ENCODE results near the gene BCO2.
"Not testable (repeated sequence)": the region's sequence is repeated elsewhere in the genome, so short reads cannot be mapped to it uniquely, and the experiment has no call there.

The BCO2 gene

DNA sequence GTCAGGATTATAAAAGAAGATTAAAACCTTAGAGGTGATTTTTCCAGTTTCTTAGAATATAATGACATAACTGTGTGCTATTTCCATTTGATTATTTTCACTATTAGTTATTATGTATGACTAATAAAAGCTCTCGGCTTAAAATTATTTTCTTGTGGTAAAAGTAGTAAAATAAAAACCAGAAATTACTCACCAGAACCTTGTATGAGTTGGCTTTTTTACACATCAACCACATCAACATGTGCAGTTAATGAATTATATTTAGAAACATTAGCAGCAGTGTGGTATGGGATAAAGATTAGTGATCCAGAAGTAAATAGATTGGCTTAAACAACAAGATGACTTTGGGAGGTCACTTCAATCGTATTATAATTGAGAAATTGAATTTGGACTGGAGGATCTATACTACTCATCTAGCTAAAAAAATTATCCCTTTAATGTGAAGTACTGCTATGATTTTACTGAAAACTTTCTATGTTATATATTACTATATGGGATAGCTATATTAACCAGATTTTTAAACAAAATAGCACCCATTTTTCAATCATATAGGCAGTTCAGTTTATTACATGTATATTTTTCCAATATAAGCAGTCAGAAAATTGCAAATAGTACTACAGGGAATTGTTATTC, 2.8 kb upstream of the BCO2 start:
- DNase-seq: no peak

DNA sequence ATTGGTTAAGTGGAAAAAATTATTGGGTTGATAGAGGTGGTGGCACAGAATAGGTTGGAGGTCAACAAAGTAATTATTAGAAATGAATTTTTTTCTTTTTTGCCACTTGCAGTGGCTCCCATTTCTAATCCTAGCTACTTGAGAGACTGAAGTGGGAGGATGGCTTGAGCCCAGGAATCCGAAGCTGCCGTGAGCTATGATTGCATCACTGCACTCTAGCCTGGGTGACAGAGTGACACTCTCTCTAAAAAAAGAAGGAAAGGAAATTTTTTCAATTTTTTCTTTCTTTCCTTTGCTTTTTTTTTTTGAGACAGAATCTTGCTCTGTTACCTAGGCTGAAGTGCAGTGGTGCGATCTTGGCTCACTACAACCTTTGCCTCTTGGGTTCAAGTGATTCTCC, 2.2 kb upstream of the BCO2 start:
- DNase-seq: no peak

DNA sequence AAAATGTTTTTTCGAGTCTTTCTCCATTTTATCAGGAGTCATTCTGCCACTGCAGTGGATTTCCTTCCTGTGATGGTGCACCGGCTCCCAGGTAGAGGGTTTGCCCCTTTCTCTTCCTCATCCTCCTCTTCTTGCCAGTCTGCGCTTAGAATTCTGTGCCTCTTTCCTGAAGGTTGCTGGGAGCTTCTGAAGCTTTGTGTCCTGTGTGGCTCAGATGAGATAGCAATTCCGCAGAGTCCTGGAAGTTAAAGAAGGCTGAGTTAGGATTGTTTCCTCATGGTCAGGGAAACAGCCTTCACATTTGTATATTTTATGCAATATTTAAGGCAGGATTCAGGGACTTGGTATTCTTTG, 264 bp downstream of the BCO2 start:
- no peak for DNase-seq

GRCh38 chr11:112176077-112176476, 765 bp downstream of the BCO2 start:
- DNase-seq: no peak

- DNase-seq: no peak
These were observed 2.3 kb downstream of the BCO2 start for GRCh38 chr11:112177589-112177988.

GRCh38 chr11:112178428-112178827, 3.1 kb downstream of the BCO2 start:
- no peak for DNase-seq

GRCh38 chr11:112178936-112179335, 3.6 kb downstream of the BCO2 start:
- no peak for DNase-seq

DNA sequence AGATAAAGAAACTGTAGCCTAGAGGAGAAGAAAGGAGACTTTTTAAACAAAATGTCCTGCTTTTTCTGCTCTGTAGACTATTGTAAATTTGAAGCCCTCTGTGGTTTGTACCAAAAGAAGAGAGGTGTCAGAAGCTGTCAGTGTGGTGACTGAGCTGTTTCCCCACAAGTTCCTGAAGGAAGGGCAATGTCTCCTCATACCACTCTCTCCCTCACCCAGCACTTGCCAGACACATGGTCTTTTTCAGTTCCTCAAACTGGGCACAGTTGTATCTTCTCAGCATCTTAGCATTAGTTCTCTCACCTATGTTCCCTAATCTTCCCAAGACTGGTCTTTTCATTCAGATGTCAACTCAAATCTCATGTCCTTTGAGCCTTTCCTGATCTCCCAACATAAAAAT, 4.3 kb downstream of the BCO2 start:
- DNase-seq: no peak

DNA sequence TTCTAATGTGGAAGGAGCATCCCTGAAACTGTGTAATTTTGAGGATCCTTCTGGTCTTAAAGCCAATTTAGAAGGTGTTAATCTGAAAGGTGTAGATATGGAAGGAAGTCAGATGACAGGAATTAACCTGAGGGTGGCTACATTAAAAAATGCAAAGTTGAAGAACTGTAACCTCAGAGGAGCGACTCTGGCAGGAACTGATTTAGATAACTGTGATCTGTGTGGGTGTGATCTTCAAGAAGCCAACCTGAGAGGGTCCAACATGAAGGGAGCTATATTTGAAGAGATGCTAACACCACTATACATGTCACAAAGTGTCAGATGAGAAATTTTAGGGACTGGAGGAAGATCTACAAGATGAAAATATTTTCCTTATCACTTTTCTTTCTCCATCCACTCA, 7.6 kb downstream of the BCO2 start:
- DNase-seq: no peak

DNA sequence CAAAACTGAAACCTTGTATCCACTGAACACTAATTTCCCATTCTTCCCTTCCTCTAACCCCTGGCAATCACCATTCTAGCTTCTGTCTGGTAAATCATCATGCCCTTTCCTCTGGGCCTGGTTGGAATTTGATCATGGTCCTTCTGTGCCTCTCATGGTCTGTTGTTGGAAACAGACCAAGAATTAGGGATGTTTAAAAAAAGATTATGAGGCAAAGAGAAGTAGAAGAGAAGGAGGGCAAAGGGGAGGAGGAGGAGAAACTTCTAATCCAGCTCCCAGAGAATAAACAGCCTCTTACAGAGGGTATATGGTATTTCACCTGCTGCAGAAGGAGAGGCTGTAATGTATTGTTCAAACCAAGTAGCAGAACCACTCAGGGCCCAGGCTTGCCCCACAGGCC, 10.6 kb downstream of the BCO2 start:
- no peak for DNase-seq

DNA sequence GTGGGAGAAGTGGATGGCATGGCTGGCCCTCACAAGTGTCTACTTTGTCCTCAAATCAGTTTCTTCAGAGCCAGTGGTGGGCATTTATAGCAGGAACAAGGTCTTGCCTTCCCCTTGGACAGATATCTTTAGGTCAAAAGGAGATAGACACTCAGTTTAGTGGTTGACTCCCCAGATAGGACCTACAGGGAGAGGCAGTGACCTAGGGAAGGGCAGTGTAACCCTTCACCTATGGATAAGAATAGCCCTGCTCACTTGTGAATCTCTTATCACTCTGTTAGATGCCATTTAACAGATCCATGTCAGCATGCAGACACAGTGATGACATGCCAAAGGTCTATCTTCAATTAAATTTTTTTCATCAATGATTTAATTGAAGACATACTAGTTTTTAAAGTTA, 11.0 kb downstream of the BCO2 start:
- DNase-seq: no peak

- DNase-seq: not testable (repeated sequence)
These were observed 19.8 kb downstream of the BCO2 start for GRCh38 chr11:112195113-112195512.

GRCh38 chr11:112195951-112196351, 20.6 kb downstream of the BCO2 start:
- no peak for DNase-seq

DNA sequence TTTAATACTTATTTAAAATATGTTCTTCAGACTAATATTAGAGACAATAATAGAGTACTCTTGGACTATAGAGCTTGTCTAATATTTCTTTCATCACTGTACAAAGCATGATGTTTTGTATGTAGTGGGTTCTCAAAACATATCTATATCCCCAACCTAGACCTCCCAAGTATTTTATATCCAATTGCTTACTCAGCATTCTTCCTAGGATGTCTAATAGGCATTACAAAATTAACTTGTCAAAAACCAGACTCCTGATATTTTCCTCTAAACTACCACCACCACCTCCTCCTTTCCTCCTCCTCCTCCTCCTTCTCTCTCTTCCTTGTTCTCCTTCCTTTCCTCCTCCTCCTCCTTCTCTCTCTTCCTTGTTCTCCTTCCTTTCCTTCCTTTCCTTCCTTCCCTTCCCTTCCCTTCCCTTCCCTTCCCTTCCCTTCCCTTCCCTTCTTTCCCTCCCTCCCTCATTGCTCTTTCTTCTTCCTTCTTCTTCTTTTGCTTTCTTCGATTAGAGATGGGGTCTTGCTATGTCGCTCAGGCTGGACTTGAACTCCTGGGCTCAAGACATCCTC, 21.3 kb downstream of the BCO2 start:
- DNase-seq: no peak

DNA sequence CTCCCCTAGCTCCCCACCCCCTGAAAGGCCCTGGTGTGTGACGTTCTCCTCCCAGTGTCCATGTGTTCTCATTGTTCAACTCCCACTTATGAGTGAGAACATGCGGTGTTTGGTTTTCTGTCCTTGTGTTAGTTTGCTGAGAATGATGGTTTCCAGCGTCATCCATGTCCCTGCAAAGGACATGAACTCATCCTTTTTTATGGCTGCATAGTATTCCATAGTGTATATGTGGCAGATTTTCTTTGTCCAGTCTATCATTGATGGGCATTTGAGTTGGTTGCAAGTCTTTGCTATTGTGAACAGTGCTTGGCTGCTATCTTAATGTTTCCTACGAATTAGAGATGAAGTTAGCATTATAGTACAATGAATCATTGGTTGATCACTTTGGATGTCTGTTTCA, 23.8 kb downstream of the BCO2 start:
- not testable (repeated sequence) for DNase-seq

DNA sequence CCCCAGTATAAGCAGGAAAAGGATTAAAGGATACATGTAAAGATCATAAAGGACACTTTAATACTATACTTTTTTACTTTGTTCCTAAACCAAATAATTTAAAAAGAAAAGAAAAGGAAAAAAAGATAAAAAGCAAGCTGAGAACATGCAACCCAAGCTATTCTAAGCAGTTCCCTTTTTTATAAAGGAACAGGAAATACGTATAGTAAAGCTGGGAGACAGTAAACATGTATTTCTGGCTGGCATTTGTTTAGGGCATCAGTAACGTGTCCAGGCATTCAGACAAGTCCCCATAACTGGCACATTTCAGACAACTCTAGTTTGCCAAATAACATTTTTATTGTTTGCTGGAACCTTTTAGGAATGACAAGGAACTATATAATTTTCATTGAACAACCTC, 24.9 kb downstream of the BCO2 start:
- DNase-seq: no peak

GRCh38 chr11:112206071-112206470, 30.8 kb downstream of the BCO2 start:
- no peak for DNase-seq

GRCh38 chr11:112210890-112211289, 35.6 kb downstream of the BCO2 start:
- DNase-seq: no peak

- DNase-seq: no peak
These were observed 36.2 kb downstream of the BCO2 start for GRCh38 chr11:112211536-112211935.

GRCh38 chr11:112212290-112212689, 37.0 kb downstream of the BCO2 start:
- no peak for DNase-seq

GRCh38 chr11:112212710-112213109, 37.4 kb downstream of the BCO2 start:
- no peak for DNase-seq

GRCh38 chr11:112213753-112214152, 38.4 kb downstream of the BCO2 start:
- DNase-seq: no peak

- no peak for DNase-seq
These were observed 40.3 kb downstream of the BCO2 start for GRCh38 chr11:112215621-112216020.

DNA sequence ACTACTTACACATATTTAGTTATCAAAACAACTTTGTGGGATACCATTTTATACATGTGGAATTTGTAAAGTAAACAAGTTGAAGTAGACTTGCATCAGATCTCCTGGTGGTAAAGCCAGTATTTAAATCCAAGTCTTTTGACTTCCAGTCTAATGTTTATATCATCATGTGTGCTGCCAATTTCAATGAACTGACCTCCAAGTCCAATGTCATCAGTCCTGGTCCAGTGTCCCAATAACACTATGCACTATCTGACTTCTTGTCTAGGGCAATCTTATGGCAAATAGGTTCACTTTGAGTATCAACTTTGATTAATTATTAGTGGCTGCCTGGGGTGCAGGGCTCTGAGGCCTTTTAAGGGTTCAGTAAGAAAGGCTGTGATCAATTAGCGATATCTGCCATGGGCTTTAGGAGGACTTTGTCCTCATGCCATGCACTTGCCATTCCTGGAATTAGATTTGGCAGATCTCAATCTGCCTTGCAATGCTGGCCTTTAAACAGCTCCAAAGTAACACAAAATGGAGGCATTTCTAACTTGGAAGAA, 41.3 kb downstream of the BCO2 start:
- DNase-seq: no peak

Measured in DMS153 (cell line).